HG03060 (cell line): ENCODE measurements around the gene ASGR2.

ENCODE experiments used
- ATAC-seq: cut with Tn5 transposase; IDR thresholded peaks from one replicate; pipeline ENCODE4 v1.9.1; 2021; ENCODE audit warnings: low read depth, moderate number of reproducible peaks; ENCODE audit not compliant: unreplicated experiment

ASGR2 gene

DNA sequence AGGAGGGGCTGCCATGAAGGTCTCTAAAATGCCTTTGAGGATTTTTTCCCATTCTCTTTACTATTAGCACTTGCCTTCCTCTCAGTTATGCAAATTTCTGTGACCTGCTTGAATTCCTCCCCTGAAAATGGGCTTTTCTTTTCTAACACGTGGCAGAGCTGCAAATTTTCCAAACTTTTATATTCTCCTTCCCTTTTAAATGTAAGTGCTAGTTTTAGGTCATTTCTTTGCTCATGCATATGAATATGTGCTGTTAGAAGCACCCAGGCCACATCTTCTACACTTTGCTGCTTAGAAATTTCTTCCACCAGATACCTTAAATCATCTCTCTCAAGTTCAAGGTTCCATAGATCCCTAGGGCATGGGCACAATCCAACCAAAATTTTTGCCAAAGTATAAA, 46.4 kb downstream of the ASGR2 start:
- ATAC-seq = no peak

DNA sequence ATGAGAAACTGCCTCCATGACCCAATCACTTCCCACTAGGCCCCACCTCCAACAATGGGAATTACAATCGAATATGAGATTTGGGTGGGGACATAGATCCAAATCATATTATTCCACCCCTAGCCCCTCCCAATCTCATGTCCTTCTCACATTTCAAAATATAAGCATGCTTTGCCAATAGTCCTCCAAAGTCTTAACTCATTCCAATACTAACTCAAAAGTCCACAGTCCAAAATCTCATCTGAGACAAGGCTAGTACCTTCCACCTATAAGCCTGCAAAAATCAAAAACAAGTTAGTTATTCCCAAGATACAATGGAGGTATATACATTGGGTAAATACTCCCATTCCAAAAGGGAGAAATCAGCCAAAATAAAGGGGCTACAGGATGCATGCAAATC, 47.4 kb downstream of the ASGR2 start:
- no peak for ATAC-seq

DNA sequence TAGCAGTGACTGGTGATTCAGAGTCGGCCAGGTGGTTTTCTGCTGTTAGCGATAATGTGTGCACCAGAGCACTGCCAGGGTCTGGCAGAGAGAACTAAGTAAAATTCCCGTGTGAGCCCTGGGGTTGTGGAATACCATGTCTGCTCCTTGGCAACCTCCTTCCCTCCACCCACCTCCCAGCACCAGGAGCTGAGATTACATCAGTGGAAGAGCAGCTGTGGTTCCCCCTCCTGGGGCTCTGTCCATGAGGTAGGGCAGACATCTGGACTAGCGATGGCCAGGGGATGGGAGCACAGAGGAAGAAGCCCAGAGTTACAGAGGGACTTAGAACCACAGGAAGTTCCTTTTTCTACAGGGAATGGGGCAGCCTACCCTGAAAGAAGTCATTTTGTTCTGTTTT, 50.4 kb downstream of the ASGR2 start:
- ATAC-seq = no peak

DNA sequence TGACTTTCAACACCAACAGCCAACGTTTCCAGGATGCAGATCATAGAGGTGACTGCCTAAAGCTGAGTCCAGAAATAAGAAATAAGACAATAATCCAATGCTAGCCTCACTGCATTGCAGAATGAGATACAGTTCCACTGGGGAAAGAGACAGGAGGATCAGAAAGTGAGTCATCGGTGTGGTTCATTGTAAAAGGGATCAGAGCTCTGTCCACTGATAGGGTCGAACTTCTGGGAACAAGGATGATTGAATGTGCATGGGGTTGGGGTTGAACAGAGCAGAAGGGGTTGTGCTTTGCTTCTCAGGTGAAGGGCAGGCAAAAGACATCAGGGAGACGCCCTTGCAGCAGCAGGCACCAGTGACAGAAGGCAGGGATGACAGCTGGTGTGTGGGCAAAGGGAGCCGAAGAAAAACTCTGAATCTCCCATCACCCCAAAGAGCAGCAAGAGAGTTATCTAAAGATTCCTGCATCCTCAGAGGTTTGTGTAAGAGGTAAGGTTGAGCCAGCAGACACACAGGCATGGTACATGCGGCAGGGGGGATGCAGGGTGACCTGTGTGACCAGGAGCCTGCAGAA, 51.0 kb downstream of the ASGR2 start:
- no peak for ATAC-seq

DNA sequence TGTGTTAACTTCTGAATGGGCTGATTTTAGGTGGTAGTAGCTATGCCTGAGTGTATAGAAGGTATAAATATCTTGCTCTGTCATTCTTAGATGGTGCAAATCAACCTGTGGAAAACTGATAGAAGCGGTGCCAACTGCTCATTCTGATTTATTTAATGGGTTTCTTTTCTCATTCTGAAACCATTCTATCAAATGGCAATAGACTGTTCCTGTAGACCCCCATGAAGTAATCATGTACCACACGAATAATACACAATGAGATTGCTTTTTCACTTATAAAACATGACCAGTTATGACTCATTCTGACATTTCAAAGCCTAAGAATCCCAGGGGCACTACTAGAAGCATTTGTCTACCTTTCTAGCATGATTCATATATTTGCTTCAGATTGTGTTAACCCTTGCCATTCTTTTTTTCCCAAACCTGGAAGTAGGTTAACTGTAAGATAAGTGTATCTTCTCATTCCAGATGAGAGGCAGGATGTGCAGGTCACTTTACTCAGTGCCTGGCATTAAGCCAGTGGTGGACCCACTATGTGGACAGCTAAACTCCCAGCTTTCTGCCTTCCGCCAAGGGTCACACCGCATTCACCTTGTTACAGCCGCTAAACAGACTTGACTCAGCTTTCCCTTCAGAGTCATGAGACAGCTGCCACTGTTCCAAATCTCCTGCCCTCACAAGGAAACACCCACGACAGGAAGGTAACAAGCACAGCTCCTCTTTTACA, 54.3 kb downstream of the ASGR2 start:
- ATAC-seq = no peak

DNA sequence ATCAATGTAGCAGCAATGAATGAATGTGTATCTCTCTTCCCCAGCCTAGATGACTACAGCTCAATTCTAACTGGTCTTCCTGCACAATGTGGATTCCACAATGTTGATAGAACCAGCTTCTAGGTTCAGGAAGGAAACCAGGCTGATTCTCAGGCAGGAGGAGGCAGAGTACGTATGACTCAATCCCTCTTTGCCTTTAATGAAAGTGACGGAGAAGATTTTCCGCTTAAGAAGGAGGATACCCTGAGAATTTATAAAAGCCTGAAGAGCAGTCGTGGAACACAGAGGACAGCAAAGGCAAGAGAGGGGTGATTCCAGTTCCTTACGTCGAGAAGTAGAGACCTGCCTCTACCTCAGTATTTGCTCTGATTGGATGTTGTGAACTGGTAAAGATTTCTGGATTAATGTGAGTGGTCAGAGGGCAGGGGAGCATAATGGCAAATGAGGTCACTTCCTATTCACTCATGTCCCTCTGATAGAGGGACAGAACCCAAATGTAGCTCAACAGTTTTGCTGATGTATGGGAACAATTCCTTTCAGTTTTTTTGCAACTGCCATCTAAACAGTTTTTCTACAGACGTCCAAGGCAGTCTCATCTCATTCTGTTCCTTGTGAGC, 55.7 kb downstream of the ASGR2 start:
- ATAC-seq = no peak

DNA sequence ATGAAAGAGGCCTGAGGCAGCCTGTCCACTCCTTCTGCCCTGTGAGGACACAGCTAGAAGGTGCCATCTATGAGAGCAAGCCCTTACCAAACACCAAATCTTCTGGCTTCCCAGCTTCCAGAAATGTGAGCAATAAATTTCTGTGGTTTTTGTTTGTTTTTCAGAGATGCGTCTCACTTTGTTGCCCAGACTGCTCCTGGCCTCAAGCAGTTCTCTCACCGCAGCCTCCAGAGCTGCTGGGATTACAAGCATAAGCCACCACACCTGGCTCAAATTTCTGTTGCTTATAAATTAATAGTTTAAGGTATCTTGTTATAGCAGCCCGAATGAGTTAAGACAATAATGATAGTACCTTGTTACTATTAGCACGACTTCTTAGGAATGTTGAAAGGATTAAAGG, 58.2 kb downstream of the ASGR2 start:
- no peak for ATAC-seq
